ENCODE data around the gene USP28. TPM values are rescaled to one million over a fixed set of nuclear protein-coding genes. Genes with fewer than 3 reads are reported as not detected.

USP28 gene
- polyA plus RNA-seq, 1 experiment, result 22.6 TPM

DNA sequence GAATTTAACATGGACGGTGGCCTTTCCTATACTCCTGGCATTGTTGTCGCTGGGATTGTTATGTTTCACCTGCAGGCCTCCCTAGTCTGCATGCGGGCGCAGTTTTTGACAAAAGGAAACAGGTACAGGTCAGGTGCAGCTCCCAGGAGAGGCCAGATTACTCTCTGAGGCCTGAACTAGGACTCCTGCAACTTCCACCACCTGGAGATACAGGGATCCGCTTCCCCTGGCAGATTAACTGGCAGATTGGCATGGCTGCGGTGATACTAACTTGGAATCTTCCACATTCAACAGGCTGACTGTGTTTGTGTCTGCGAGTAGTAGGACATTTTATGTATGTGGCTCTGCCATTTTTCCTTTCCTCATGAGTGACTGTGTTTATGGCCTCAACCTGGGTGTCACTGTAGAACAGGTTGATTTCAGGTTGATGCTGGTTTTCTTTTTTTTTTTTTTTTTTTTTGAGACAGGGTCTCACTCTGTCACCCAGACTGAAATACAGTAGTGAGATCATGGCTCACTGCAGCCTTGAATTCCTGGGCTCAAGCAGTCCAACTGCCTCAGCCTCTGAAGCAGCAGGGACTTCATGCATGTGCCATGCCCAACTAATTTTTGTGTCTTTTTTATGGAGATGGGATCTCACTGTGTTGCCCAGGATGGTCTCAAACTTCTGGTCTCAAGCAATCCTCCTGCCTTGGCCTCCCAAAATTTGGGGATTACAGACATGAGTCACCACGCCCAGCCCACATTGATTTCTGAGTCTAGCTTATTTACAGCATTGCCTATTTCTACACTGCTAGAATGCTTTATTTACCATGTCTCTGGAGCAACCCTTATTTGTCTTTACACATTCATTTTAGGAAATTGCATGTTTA, 1.7 kb upstream of the USP28 start:
- no peaks in the 10 kb centered on the region for H3K27me3 ChIP-seq (ENCODE audit: control insufficient read depth, insufficient read depth, low read length)
- no peak overlapping the region for H3K4me3 ChIP-seq (ENCODE audit: low read depth, low read length)
- ChIA-PET POLR2A (no interaction called here), CTCF (no interaction called here)
- DNase-seq (ENCODE audit: low read depth), result no peak
- TF ChIP-seq, protein P1, sequence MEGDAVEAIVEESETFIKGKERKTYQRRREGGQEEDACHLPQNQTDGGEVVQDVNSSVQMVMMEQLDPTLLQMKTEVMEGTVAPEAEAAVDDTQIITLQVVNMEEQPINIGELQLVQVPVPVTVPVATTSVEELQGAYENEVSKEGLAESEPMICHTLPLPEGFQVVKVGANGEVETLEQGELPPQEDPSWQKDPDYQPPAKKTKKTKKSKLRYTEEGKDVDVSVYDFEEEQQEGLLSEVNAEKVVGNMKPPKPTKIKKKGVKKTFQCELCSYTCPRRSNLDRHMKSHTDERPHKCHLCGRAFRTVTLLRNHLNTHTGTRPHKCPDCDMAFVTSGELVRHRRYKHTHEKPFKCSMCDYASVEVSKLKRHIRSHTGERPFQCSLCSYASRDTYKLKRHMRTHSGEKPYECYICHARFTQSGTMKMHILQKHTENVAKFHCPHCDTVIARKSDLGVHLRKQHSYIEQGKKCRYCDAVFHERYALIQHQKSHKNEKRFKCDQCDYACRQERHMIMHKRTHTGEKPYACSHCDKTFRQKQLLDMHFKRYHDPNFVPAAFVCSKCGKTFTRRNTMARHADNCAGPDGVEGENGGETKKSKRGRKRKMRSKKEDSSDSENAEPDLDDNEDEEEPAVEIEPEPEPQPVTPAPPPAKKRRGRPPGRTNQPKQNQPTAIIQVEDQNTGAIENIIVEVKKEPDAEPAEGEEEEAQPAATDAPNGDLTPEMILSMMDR (IDR thresholded peaks at IDR 0.05; ENCODE audit: insufficient read depth, low read depth, low read length), result no peak
- no peaks in the 10 kb centered on the region for H3K36me3 ChIP-seq (ENCODE audit: control insufficient read depth, insufficient read depth, low read length)

DNA sequence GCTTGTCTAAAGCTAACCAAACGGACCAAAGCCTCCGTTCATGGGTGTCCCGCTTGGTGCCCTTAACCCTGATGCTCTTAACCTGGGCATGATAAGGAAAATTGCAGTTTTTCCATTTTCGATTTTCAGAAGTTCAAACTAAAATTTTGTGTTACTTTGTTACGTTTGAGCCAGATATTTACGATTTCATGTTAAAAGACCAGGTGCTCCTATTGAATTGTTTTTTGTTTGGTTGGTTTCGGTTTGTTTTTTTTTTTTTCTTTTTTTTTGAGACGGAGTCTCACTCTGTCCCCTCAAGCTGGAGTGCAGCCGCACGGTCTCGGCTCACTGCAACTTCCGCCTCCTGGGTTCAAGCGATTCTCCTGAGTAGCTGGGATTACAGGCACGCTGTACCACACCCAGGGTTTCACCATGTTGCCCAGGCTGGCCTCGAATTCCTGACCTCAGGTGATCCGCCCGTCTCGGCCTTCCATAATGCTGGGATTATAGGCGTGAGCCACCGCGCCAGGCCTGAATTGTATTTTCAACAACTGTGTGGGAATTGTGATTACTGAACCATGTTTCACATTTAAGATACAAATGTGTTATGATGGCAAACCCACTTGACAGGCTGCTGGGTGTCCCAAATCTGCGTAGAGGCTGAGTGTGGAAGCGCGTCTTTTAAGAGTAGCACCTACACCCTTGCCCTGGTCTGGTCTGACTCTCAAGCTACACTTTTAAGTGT, 864 bp upstream of the USP28 start:
- Histone ChIP-seq H3K27me3 (ENCODE audit: control insufficient read depth, insufficient read depth, low read length) (no peaks in the 10 kb centered on the region), H3K36me3 (ENCODE audit: control insufficient read depth, insufficient read depth, low read length) (no peaks in the 10 kb centered on the region), H3K4me3 (ENCODE audit: low read depth, low read length) (peak overlapping the region; percentile 52)
- ChIA-PET POLR2A (no interaction called here), CTCF (no interaction called here)
- no peak for DNase-seq (ENCODE audit: low read depth)
- TF ChIP-seq, protein P1 (IDR thresholded peaks at IDR 0.05; ENCODE audit: insufficient read depth, low read depth, low read length), result no peak

DNA sequence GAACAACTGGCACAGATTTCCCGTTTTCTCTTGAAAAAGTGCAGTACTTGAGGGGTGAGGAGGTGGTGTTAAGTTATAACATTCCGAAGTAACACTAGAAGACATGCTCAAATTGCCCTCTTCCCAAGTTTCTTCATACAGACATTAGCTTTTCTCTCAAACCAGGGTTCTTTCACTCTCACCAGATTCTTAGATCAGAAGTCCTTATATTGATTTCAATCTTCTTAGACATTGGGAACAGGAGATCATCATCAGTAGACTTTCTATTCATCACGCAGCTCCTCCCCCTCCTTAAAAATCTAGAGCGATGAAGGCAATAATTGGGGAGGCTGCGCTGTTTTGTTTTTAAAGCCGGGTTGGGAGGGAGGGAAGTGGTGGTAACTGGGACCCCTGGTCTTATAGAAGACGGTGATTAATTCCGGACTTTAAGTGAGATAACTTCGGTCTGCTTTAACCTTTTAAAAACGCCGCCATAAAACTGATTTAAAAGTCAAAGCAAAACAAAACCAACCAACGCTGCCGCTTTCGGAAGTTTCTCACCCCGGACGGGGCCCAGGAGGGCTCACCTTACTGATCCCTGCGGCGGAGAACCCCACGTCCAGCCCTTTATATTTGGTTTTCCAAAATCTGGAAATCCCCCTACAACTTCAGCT, 665 bp downstream of the USP28 start:
- H3K27me3 ChIP-seq (ENCODE audit: control insufficient read depth, insufficient read depth, low read length), result no peaks in the 10 kb centered on the region
- POLR2A ChIA-PET, result no interaction called here
- peak overlapping the region; percentile 53 for H3K4me3 ChIP-seq (ENCODE audit: low read depth, low read length)
- no peak for DNase-seq (ENCODE audit: low read depth)
- H3K36me3 ChIP-seq (ENCODE audit: control insufficient read depth, insufficient read depth, low read length), result no peaks in the 10 kb centered on the region; the same call in 1 of the 2 replicates
- TF ChIP-seq, protein P1 (IDR thresholded peaks at IDR 0.05; ENCODE audit: insufficient read depth, low read depth, low read length), result no peak
- CTCF ChIA-PET, result interaction anchor here (0.6 kb wide), 1 partner anchor 18 kb away, joined by 3 read pairs; no protein-coding TSS in a partner anchor

DNA sequence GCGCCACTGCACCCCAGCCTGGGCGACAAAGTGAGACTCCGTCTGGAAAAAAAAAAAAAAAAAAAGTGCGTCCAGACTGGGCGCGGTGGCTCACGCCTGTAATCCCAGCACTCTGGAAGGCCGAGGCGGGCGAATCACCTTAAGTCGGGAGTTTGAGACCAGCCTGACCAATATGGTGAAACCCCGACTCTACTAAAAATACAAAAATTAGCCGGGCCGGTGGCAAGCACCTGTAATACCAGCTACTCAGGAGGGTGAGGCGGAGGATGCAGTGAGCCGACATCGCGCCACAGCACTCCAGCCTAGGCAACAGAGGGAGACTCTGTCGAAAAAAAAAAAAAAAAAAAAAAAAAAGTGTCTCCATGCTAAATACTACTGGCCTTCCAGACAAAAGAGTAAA, 1.3 kb downstream of the USP28 start:
- H3K4me3 ChIP-seq (ENCODE audit: low read depth, low read length), result peak overlapping the region; percentile 53
- H3K27me3 ChIP-seq (ENCODE audit: control insufficient read depth, insufficient read depth, low read length), result no peaks in the 10 kb centered on the region
- no peaks in the 10 kb centered on the region; the same call in 1 of the 2 replicates for H3K36me3 ChIP-seq (ENCODE audit: control insufficient read depth, insufficient read depth, low read length)
- ChIA-PET CTCF (interaction anchor here (0.6 to 0.7 kb wide), 2 partner anchors 17 to 47 kb away, joined by 3 read pairs; no protein-coding TSS in a partner anchor), POLR2A (no interaction called here)
- TF ChIP-seq, protein P1 (IDR thresholded peaks at IDR 0.05; ENCODE audit: insufficient read depth, low read depth, low read length), result no peak
- DNase-seq (ENCODE audit: low read depth), result no peak

DNA sequence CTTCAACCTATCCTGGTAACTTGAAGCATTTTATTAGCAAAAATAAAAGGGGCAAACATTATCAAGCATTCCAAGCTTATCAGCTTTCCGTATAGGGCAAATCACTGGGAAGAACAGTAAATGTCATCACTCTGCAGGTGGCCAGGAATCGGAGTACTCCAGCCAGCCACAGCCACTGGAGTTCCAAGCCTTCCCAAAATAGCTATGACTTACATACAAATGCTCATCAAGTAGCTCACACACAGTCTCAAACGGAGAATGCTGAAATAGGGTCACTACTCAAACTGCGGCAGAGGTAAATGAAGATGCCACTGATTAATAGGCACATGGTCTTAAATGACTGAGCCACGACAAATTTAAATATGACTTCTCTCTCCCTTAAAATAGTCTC, 2.1 kb downstream of the USP28 start:
- ChIA-PET CTCF (interaction anchor here (0.7 to 0.9 kb wide), 2 partner anchors 46 to 509 kb away, joined by 3 read pairs; no protein-coding TSS in a partner anchor), POLR2A (no interaction called here)
- DNase-seq (ENCODE audit: low read depth), result no peak
- Histone ChIP-seq H3K4me3 (ENCODE audit: low read depth, low read length) (no peak overlapping the region), H3K36me3 (ENCODE audit: control insufficient read depth, insufficient read depth, low read length) (no peaks in the 10 kb centered on the region; the same call in 1 of the 2 replicates), H3K27me3 (ENCODE audit: control insufficient read depth, insufficient read depth, low read length) (no peaks in the 10 kb centered on the region)
- TF ChIP-seq, protein P1 (IDR thresholded peaks at IDR 0.05; ENCODE audit: insufficient read depth, low read depth, low read length), result no peak

Measured in BJ (cell line).